Measurements from ENCODE around the gene CAMK1G.

CAMK1G gene

GRCh38 chr1:209643285-209644020 lies 59.9 kb downstream of the CAMK1G start:
- DNase-seq: no peak

- DNase-seq: peak; percentile 32
Measured at GRCh38 chr1:209645574-209646452, 62.3 kb downstream of the CAMK1G start.

DNA sequence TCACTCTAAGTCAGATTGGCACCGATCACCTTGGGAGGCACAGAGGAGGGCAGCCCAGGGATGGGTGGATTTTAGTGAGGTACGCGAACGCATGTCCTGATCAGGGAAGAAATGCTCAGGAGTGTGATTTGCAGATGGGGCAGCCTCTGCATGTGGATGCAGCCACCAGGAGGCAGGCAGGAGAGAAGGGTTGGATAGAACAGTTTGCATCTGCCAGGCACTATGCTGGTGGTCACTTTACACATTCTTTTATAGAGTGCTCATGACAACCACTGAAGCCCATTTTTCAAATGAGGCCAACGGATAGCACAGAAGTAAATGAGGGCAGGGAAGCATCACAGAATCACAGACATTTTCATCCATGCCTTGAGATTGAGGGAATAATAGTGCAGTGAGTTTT lies 63.0 kb downstream of the CAMK1G start:
- DNase-seq: no peak

GRCh38 chr1:209647156-209647555 lies 63.6 kb downstream of the CAMK1G start:
- DNase-seq: no peak

GRCh38 chr1:209648346-209648745 lies 64.8 kb downstream of the CAMK1G start:
- peak; percentile 5 for DNase-seq

GRCh38 chr1:209648931-209649776 lies 65.6 kb downstream of the CAMK1G start:
- no peak for DNase-seq

GRCh38 chr1:209650454-209650853 lies 66.9 kb downstream of the CAMK1G start:
- no peak for DNase-seq

DNA sequence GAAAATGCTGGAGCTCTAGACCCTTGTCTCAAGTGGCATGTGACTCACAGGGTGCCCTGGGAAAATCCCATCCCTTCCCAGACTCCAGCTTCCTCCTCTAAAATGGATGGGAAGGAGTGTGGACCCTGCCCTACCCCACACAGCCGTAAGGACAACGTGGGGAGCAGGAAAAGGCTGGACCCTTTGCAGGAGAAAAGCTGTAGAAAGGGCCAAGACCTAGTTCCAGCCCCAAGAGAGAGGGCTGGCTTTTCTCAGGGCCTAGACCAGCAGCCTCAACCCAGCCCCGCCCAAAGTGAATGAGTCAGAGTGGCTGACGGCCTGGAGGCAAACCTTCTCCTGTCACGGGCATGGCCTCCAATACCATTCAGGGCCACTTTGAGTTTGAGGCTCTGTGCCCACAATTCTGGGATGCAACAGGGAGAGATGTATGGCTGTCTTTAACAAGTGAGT lies 67.6 kb downstream of the CAMK1G start:
- no peak for DNase-seq

DNA sequence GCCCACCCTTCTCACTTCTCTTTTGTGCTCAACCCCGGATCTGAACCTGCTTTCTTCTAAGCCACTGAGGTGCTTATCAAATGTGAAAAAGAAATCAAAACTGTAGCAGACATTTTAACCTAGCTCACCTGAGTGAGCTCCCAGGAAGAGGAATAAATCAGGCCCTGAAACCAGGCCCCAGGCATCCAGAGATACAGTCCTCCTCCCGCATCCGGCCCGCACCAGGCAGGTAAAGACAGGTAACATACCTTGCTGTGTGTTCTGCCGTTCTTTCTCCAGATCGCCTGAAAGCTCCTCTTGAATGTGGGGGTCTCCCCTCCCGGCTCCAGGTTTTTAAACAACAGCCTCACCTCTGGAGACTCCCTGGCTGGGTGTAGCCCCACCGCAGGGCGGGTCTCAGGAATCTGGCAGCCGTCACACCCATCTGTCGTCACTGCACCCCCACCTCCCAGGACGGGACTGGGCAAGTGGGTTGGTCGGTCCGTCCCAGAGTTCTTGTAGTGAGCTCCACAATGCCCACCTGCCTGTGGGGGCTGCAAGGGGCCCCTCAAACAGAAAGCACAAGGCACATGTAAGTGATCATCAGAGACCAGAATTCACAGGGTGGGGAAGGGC lies 68.7 kb downstream of the CAMK1G start, which contains the start of gene LAMB3:
Gene LAMB3, minus strand, starts transcription at position 305 of the 615 bp plus-strand sequence. CDS start 1,481 bp downstream, outside the sequence.
- DNase-seq: no peak

DNA sequence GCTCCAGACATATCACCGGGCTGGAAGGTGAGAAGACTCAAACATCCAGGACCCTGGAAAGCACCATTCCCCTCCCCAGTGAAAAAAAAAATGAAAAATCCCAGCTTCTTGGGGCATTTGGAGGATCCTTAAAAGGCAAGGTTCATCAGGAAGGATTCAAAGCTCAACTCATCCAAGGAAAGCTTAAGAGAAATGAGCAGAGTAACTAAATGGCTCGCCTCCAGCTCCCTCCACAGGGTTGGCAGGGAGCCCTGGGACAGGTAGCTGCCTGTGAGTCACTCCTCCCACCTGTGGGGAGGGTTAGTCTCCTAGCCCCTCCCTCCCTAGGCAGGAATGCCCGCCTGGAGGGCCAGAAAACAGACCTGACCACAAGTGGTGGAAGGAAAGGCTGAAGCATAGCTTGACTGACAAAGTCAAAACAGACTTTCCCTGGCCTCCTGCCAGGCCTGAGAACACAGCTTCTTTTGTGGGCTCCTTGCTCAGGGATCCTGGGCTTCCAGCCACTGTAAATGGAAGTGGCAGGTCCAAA lies 69.4 kb downstream of the CAMK1G start:
- DNase-seq: no peak

DNA sequence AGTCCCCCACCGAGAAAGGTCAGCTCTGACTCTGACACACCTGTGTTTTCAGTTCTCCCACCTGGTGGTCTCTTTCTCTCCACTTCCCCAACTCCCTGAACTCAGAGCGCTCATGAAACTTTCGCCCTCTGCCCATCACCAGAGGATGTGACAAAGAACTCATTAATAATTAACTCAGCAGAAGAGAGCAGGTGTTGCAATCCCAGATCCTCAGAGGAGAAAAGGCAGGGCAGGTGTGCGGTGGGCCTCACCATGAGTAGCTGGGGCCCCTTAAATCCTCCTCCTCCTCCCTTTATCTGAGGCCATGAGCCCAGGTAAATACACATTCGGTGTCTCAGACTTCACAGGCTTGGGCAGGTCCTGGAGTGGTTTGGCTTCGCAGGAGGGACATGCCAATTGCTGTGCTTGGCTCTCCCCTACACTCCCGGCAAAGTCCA lies 70.4 kb downstream of the CAMK1G start:
- DNase-seq: no peak

DNA sequence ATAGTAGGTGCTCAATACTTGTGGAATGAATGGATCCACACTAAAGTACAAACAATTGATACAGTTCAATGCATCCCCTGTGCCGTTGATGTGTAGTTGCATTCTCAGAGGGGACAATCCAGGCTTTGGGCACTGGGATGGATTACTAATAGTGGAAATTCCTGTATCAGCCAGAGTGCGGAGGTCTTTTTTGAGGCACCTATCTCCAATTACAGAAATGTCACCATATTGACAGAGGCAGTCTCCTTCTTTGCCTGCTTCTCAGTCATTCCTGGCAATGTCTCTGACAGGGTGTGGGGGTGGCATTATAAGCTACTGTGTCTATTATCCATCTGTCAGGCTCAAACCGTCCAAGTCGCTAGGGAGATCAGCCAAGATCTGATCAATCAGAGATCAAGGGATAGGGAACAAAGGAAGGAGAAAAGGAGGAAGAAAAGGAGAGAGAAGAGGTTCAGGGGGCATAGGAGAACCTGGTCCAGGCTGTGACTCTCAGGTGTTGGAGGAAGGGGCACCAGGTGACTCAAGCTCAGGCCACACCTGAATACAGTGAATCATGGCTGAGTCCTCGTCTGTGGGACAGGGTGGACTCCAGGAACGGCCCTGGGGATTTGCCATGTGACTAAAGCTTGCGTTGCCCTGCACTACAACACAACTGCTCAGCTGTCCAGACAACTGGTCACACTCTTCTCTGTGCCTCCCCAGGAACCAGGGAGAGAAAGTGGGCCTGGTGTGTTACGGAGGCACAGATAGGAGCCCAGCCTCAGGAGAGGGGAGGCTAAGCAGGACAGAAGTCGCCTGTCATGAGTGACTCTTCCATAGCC lies 72.1 kb downstream of the CAMK1G start:
- no peak for DNase-seq

- DNase-seq: no peak
Measured at GRCh38 chr1:209657140-209657879, 73.8 kb downstream of the CAMK1G start.

DNA sequence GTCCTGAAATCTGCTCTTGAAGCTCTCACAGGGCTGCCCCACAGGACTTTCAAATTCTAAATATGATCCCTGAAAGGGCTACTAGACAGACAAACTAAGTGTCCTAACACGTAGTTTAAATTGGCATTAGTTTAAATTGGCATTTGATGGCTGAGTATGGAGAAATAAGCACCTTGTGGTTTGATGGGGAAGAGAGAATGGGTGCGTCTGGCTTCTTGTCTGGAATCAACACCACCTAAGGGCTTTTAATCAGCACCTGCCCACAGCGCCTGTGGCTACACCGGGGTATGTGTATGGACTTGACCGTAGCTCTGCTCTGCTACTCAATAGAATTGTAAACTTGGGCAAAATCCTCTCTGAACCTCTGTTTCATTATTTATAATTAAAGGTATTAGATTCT lies 74.4 kb downstream of the CAMK1G start:
- no peak for DNase-seq

GRCh38 chr1:209659909-209660308 lies 76.4 kb downstream of the CAMK1G start:
- no peak for DNase-seq

DNA sequence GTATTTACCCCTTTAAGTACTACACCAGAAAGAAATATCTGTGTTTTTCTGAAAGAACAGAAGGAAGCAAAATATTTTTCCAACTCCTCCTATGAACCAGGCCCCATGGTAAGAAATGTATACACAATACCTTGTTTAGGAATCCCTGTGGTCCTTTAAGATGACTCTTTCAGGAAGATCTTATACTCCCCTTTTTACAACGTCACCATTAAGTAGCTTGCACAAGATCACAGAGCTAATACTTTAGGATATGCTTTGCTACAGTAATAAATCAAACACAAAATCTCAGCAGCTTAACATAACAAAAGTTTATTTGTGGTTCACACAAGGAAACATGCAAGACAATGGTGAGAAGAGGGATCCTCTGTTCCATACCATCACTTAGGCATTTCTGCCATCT lies 77.6 kb downstream of the CAMK1G start:
- DNase-seq: no peak

- no peak for DNase-seq
Measured at GRCh38 chr1:209662879-209663327, 79.4 kb downstream of the CAMK1G start.

Data from NCI-H524 treated with DMSO at 0.1 percent for 48 hours (cell line).